T-helper 2 cell (primary cell): Measurements from ENCODE around the gene MCF2.

Source experiments
- DNase-seq, 5 experiments: peaks; one replicate each; pipeline versions ENCODE4 v3.0.0 to v3.0.0-alpha.2; 2012 to 2022

MCF2 gene

DNA sequence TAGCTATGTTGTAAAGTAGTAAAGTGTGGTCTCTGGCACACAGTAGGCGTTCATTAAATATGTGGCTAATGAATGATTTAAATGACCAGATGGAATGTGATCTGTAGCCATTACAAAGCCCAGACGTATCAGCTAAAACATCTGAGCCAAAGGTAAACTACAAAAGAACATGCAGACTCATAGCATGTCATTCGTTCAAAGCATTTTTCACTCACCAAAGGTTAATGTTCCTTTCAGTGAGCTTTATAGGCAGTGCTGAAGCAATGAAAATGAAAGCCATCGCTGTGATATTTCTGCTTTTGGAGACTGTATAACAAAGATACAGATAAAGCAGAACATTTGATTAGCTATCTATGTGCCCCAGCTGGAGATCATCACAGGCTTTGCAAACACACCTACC lies 126.9 kb downstream of the MCF2 start:
- DNase-seq: no peak

- DNase-seq: no peak
These were observed 141.0 kb downstream of the MCF2 start for GRCh38 chrX:139566981-139567380.

DNA sequence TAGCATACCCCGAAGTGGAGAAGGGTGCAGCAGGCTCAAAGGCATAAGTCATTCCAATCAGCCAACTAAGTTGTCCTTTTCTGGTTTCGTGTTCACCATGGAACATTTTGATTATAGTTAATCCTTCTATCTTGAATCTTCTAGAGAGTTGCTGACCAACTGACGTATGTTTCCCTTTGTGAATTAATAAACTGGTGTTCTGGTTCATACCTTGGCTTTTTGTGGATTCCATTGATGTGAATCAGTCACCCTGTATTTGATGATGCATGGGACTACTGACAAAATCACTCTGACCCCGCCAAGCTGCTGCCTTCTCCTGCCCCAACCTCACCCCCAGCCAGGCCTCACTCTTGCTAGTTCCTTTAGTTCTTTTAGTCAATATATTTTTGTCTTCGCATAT lies 144.7 kb downstream of the MCF2 start:
- DNase-seq: no peak

GRCh38 chrX:139560221-139560620 lies 147.7 kb downstream of the MCF2 start:
- DNase-seq: no peak

GRCh38 chrX:139559383-139560042 lies 148.5 kb downstream of the MCF2 start:
- DNase-seq: peak in 1 of 5 experiments; percentile 25

GRCh38 chrX:139554991-139555675 lies 152.8 kb downstream of the MCF2 start:
- DNase-seq: no peak

GRCh38 chrX:139554376-139554775 lies 153.6 kb downstream of the MCF2 start:
- peak in 1 of 5 experiments; percentile 2 for DNase-seq

DNA sequence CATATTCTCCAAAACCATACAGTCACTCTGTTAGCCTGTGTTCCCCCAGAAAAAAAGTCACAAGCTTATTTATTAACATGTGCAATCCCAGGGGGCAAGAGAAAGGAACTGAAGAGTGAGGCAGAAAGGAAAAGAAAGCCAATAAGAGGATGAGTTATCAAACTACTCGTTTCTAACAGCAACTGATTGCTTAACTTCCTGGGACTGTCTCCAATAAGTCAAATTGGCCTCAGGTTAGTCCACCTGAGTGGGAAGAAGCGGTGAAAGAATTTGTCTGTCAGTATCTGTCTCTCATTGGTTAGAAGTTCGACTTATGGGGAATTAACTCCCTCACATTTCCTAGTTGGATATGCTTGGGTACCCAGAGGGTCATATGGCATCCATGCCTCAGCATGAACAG lies 163.4 kb downstream of the MCF2 start:
- no peak for DNase-seq

GRCh38 chrX:139543920-139544319 lies 164.0 kb downstream of the MCF2 start:
- DNase-seq: no peak

- DNase-seq: no peak
These were observed 165.3 kb downstream of the MCF2 start for GRCh38 chrX:139542652-139543051.

DNA sequence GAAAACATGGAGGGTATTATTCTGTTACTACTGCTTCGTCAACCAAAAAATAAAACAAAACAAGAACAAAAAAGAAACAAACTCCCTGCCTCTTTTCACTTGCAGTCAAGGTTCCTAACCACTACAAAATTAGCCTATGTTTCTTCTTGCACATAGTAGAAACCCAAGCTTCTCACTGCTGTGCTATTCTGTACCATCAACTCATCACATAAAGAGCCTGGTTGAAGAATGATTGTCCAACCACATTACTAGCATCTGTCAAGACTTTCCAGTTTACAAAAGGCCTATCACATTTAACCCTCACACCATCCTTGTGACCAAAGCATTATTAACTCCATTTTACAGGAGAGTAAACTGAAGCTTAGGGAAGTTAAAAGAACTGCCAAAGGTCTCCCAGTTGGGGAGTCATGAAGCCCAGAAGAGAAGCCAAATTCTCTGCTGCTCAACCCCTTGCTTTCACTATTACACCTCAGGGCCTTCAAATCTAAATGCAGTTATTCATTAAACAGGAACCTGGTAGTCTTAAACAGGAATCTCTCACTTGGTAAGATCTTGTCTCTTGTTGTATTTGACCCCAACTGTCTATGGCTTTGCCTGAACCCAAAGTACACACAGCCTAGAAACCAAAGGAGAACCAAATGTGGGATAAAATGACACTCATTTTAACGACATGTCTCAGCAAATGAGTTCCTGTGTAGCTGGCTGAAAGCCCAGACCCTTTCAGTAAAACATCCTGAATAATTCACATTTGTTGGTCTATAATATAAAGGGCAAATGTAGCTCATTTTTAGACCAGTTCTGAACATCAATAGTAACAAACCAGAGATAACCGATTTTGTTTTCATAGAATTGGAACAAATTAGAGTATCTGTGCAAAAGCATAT lies 168.8 kb downstream of the MCF2 start:
- no peak for DNase-seq

DNA sequence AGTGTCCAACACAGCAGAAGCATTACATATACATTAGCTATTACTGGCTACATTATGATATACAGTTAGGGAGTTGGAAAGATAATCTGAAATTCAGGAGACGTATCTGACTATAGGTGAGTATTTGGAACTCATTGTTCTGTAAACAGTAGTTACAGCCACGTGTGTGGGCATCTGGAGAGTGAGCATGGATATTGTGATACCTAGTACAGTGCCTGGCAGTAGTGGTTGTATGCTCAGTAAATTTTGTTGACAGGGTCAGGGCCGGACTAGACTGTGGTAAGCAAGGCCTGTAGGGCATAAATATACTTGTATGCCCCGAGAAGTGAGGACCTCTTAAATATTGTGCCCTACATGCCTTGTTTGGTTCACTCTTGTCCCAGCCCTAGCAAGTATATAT lies 174.5 kb downstream of the MCF2 start:
- DNase-seq: no peak

DNA sequence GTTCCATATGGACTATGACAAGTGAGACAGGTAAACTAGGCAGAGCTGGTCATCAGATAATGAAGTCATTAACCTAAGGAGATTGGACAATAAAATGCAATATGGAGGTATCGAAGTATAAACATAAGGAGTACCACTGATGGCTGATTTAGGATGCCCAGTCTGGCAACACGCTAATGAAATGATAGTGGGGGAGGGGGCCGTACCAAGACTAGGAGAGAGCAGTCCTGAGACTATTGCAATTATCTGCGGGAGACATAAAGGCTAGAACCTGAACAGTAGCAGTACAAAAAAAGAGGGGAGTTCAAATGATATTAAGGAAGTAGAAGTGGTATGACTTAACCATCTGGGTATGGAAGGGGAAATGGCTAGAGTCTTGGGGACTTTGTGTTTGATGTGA lies 175.1 kb downstream of the MCF2 start:
- DNase-seq: no peak
